Tibial nerve (tissue), 4 donors: ENCODE measurements around the gene TBC1D32.

Source experiments
- EP300 ChIP-seq, 2 donors: sonication (generic); formaldehyde crosslinking; IDR thresholded peaks; one replicate each; pipeline ENCODE4 v1.6.1; 2017; ENCODE audit warnings: antibody characterized with exemption in 2 of 2, mild to moderate bottlenecking in 1 of 2
- POLR2A ChIP-seq, 2 donors: fragments of 450-650 bp; IDR thresholded peaks; one replicate each; pipeline ENCODE4 v1.6.1; 2017; ENCODE audit warnings: antibody characterized with exemption in 2 of 2, mild to moderate bottlenecking in 2 of 2, moderate library complexity in 2 of 2
- TF ChIP-seq, protein P1 (sequence below), 5 experiments: fragments of 200-600 bp in 3 of 5; fragments of 450-650 bp in 2 of 5; sonication (generic) in 3 of 5; IDR thresholded peaks; one replicate each; pipeline ENCODE4 v1.5.1; 2016 to 2019; ENCODE audit warnings: antibody characterized with exemption in 5 of 5, mild to moderate bottlenecking in 3 of 5, moderate library complexity in 2 of 5

DNA sequence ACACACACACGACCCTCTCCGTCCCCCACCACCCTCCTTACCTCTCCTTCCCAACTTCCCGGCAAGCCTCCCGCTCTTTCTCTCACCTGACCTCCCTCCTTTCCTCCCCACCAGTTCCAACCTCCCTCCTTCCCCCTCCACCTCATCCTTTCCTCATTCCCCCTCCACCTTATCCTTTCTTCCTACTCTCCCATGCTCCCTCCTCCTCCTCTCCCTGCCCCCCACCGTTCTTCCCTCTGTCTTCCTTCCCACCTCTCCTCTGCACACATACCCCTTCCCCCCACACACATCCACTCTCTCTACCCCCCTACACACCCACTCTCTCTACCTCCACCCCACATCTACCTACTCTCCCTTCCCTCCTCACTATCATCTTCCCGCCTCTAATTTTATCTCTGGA is 144.2 kb downstream of the TBC1D32 start:
- TF ChIP-seq POLR2A (IDR thresholded peaks at IDR 0.05) (no peak), EP300 (IDR thresholded peaks at IDR 0.05) (no peak)
- TF ChIP-seq, protein P1, sequence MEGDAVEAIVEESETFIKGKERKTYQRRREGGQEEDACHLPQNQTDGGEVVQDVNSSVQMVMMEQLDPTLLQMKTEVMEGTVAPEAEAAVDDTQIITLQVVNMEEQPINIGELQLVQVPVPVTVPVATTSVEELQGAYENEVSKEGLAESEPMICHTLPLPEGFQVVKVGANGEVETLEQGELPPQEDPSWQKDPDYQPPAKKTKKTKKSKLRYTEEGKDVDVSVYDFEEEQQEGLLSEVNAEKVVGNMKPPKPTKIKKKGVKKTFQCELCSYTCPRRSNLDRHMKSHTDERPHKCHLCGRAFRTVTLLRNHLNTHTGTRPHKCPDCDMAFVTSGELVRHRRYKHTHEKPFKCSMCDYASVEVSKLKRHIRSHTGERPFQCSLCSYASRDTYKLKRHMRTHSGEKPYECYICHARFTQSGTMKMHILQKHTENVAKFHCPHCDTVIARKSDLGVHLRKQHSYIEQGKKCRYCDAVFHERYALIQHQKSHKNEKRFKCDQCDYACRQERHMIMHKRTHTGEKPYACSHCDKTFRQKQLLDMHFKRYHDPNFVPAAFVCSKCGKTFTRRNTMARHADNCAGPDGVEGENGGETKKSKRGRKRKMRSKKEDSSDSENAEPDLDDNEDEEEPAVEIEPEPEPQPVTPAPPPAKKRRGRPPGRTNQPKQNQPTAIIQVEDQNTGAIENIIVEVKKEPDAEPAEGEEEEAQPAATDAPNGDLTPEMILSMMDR (IDR thresholded peaks at IDR 0.05): no peak
